Thyroid gland (tissue), 4 donors: ENCODE results near the gene SAMD11.

Experiments used
- POLR2A ChIP-seq, 2 donors: fragments of 450-650 bp; IDR thresholded peaks; one replicate each; pipeline ENCODE4 v1.6.1; 2017; ENCODE audit warnings: antibody characterized with exemption in 2 of 2, mild to moderate bottlenecking in 2 of 2, moderate library complexity in 1 of 2
- TF ChIP-seq, protein P1 (sequence below), 6 experiments: fragments of 200-600 bp in 3 of 6; fragments of 450-650 bp in 3 of 6; sonication (generic) in 3 of 6; IDR thresholded peaks; one replicate each; pipeline ENCODE4 v1.5.1; 2016 to 2019; ENCODE audit warnings: antibody characterized with exemption in 6 of 6, mild to moderate bottlenecking in 2 of 6, inconsistent platforms in 1 of 6, moderate library complexity in 1 of 6

DNA sequence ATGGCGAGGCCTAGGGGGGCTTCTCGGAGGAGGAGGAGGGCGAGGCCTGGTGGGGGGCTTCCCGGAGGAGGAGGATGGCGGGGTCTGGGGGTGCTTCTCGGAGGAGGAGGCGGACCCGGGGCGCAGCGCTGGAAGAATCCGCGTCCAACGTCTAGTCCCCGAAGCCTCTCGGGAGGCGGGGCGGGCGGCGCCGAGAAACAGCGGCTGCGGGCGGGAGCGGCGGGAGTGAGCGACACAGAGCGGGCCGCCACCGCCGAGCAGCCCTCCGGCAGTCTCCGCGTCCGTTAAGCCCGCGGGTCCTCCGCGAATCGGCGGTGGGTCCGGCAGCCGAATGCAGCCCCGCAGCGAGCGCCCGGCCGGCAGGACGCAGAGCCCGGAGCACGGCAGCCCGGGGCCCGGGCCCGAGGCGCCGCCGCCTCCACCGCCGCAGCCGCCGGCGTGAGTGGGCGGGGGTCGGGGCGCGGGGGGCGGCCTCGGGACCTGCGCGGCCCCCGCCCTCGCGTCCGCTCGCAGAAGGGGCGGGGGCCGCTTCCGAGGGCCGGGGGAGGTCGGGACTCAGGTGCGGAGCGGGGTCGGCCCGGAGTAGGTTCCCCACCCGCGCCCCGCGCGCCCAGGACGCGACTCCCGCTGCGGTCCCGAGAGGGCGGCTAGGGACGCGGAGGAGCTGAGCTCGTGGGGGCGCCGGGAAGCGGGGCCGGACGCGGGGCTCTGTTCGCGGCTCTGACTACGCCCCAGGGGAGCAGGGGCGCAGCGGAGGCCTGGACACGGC is 36.8 kb downstream of the SAMD11 start, which contains the start of gene KLHL17:
- TF ChIP-seq, protein P1, sequence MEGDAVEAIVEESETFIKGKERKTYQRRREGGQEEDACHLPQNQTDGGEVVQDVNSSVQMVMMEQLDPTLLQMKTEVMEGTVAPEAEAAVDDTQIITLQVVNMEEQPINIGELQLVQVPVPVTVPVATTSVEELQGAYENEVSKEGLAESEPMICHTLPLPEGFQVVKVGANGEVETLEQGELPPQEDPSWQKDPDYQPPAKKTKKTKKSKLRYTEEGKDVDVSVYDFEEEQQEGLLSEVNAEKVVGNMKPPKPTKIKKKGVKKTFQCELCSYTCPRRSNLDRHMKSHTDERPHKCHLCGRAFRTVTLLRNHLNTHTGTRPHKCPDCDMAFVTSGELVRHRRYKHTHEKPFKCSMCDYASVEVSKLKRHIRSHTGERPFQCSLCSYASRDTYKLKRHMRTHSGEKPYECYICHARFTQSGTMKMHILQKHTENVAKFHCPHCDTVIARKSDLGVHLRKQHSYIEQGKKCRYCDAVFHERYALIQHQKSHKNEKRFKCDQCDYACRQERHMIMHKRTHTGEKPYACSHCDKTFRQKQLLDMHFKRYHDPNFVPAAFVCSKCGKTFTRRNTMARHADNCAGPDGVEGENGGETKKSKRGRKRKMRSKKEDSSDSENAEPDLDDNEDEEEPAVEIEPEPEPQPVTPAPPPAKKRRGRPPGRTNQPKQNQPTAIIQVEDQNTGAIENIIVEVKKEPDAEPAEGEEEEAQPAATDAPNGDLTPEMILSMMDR (IDR thresholded peaks at IDR 0.05), result no peak
- no peak for TF ChIP-seq POLR2A (IDR thresholded peaks at IDR 0.05)
